Upper lobe of left lung (tissue), 6 donors: ENCODE data around the gene SLC25A47. TPM values are rescaled to one million over a fixed set of nuclear protein-coding genes. Genes with fewer than 3 reads are reported as not detected.

Experiments used
- ATAC-seq, 2 donors: fragments of 200-7000 bp; cut with Tn5 transposase; one replicate each; pipeline ENCODE4 v1.9.1; 2022; ENCODE audit warnings: mild to moderate bottlenecking in 2 of 2, moderate library complexity in 2 of 2; ENCODE audit not compliant: low FRiP score in 2 of 2
- DNase-seq, 2 donors: peaks; one replicate each; pipeline ENCODE4 v3.0.0-alpha.2; 2019 to 2020
- H3K27ac ChIP-seq, 4 donors: fragments of 200-600 bp; sonication (generic); one replicate each; pipeline ENCODE4 v1.5.1; 2016 to 2019
- H3K27me3 ChIP-seq, 4 donors: fragments of 200-600 bp; sonication (generic); one replicate each; pipeline ENCODE4 v1.5.1; 2017 to 2019
- H3K36me3 ChIP-seq, 4 donors: fragments of 200-600 bp; sonication (generic); one replicate each; pipeline ENCODE4 v1.5.1; 2016 to 2019
- H3K4me1 ChIP-seq, 4 donors: fragments of 200-600 bp; sonication (generic); one replicate each; pipeline ENCODE4 v1.5.1; 2018 to 2019
- H3K4me3 ChIP-seq, 4 donors: fragments of 200-600 bp; sonication (generic); one replicate each; pipeline ENCODE4 v1.5.1; 2017 to 2019; ENCODE audit warnings: mild to moderate bottlenecking in 2 of 4, moderate library complexity in 1 of 4
- H3K9me3 ChIP-seq, 4 donors: fragments of 200-600 bp; sonication (generic); one replicate each; pipeline ENCODE4 v1.5.1; 2018 to 2019
- EP300 ChIP-seq, 4 donors: sonication (generic); formaldehyde crosslinking; IDR thresholded peaks; one replicate each; pipeline ENCODE4 v1.5.1; 2017; ENCODE audit warnings: antibody characterized with exemption in 4 of 4, control low read depth in 2 of 4
- POLR2A ChIP-seq, 4 donors: fragments of 450-650 bp; IDR thresholded peaks; one replicate each; pipeline ENCODE4 v1.5.1; 2016 to 2017; ENCODE audit warnings: antibody characterized with exemption in 4 of 4, mild to moderate bottlenecking in 2 of 4
- POLR2AphosphoS5 ChIP-seq, 2 donors: sonication (generic); formaldehyde crosslinking; IDR thresholded peaks; one replicate each; pipeline ENCODE4 v1.5.1; 2017; ENCODE audit warnings: antibody characterized with exemption in 2 of 2
- WGBS, 2 donors: methylation state at CpG; one replicate each; pipeline ENCODE4 v1.1.5; 2017 to 2018; 5-methylcytosine and 5-hydroxymethylcytosine counted together
- total RNA-seq, 6 donors: library from RNA; depleted of rRNA in 4 of 6; stranded (reverse); fragments of >200 nt in 4 of 6; gene quantifications; one replicate each; pipeline versions ENCODE4 v1.1.0 to v1.2.1, GENCODE V29; 2016 to 2021
- TF ChIP-seq, protein P1 (sequence below), 6 experiments: fragments of 450-650 bp in 4 of 6; fragments of 200-600 bp in 2 of 6; sonication (generic) in 2 of 6; IDR thresholded peaks; one replicate each; pipeline ENCODE4 v1.5.1; 2016 to 2019; ENCODE audit warnings: antibody characterized with exemption in 6 of 6
- donor health status: DM: no; HTN: no; CAD: no; lungs with moderate emphysema.
- donor health status: DM: no; HTN: yes; CAD: no; lungs with severe emphysema.

SLC25A47 gene
- total RNA-seq, 6 donors from 2014 or later, result not detected

DNA sequence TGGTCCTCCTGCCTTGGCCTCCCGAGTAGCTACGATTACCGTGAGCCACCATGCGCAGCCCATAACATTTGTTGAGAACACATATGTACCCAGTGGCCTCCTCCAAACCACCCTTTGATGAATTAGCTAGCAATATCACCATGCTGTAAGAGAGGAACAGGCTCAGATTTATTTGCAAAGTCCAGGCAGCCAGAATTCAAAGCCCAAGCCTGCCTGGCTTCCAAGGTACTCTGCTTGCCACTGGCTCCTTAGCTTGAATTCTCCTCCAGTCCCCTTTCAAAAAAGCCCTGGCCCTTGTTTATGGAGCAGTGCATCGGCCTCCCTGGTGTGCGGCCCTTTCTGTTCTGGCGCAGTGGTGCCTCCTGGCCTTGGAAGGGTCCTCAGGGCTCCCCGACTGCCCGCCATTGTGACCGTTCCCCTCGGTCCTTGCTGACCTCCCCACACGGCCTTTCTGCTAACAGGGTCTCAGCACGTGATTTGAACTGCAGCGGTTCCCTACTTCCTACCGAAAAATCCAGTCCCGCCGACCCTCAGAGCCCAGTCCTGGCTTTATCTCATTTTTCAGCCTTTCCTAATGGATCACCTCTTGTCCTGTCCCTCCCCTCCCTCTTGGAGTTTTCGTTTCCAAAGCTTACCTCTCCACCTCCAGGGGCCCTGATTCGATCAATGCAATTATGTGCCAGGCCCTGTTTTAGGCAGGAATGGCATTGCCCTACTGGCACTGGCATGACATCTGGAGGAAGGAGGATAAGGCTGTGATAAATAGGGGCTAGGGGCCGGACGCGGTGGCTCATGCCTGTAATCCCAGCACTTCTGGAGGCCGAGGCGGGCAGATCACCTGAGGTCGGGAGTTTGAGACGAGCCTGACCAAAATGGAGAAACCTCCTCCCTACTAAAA is 38.9 kb upstream of the SLC25A47 start:
- Histone ChIP-seq H3K4me1 (peaks cover 26 to 56% (median 46%) of the 10 kb centered on the region in 4 donors), H3K9me3 (no peaks in the 10 kb centered on the region), H3K36me3 (peaks cover 0 to 8% (median 2%) of the 10 kb centered on the region in 4 donors), H3K27ac (peak overlapping the region; percentile 86 to 95 (median 90)), H3K27me3 (no peaks in the 10 kb centered on the region), H3K4me3 (peak overlapping the region; percentile 54 to 78 (median 64))
- TF ChIP-seq EP300 (IDR thresholded peaks at IDR 0.05) (no peak), POLR2AphosphoS5 (IDR thresholded peaks at IDR 0.05) (no peak), POLR2A (IDR thresholded peaks at IDR 0.05) (no peak)
- TF ChIP-seq, protein P1, sequence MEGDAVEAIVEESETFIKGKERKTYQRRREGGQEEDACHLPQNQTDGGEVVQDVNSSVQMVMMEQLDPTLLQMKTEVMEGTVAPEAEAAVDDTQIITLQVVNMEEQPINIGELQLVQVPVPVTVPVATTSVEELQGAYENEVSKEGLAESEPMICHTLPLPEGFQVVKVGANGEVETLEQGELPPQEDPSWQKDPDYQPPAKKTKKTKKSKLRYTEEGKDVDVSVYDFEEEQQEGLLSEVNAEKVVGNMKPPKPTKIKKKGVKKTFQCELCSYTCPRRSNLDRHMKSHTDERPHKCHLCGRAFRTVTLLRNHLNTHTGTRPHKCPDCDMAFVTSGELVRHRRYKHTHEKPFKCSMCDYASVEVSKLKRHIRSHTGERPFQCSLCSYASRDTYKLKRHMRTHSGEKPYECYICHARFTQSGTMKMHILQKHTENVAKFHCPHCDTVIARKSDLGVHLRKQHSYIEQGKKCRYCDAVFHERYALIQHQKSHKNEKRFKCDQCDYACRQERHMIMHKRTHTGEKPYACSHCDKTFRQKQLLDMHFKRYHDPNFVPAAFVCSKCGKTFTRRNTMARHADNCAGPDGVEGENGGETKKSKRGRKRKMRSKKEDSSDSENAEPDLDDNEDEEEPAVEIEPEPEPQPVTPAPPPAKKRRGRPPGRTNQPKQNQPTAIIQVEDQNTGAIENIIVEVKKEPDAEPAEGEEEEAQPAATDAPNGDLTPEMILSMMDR (IDR thresholded peaks at IDR 0.05), result no peak
- ATAC-seq (no peak), DNase-seq (no peak)
- 67 to 74% methylated on average over 26 of the region's 26 CpGs for WGBS, 2 donors

DNA sequence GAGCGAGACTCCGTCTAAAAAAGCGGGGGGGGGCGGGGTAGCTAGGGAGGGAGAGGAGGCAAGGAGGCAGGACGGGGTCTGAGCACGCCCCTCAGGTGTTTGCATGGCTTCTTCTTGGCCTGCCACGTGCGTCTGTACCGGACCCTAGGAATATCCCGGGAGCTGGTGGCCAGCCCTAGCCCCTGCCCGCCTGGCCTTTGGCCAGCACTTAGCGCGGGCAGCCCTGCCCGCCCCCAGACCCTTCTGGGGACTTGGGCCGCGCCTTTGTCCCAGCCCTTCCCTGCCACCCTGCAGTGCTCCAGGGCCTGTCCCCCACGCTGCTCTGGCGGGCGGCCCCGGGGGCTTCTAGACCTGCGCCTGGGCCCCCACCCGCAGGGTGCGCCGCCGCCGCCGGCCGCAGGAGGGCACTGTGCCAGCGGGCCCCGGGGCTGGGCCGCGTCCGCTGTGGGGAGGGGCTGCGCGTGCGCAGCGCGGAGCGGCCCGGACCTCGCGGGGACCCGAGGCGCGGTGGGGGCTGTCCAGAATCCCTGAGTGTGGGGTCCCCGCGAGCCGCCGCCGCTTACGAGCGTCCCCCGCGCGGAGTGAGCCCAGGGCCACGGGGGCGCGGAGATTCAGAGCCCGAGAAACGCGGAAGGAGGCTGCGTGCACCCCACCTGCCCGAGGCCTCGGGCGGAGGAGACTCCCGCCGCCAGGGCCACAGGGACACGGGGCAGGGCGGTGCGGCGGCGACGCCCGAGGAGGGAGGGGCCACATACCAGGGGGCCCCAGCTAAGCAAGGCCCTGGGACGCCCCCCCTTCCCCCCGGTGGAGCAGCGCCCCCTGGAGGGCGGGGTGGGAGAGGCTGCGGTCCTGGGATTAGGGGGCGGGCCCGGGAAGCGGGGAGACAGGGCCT is 37.9 kb upstream of the SLC25A47 start:
- peak overlapping the region; percentile 86 to 95 (median 90) for H3K27ac ChIP-seq
- DNase-seq (peak; percentile 74 to 97), ATAC-seq (peak; percentile 84 to 96)
- H3K4me1 ChIP-seq, result peaks cover 22 to 46% (median 38%) of the 10 kb centered on the region in 4 donors
- H3K27me3 ChIP-seq, result no peaks in the 10 kb centered on the region
- H3K36me3 ChIP-seq, result peaks cover 0 to 8% (median 2%) of the 10 kb centered on the region in 4 donors
- H3K9me3 ChIP-seq, result no peaks in the 10 kb centered on the region
- H3K4me3 ChIP-seq, result peak overlapping the region; percentile 59 to 78 (median 70)
- WGBS, 2 donors, result 1% methylated on average over 19 to 44 of the region's 82 CpGs
- TF ChIP-seq POLR2AphosphoS5 (IDR thresholded peaks at IDR 0.05), result peak in 1 of 2 donors; percentile 43
- TF ChIP-seq, protein P1 (IDR thresholded peaks at IDR 0.05), result peak; percentile 87 to 97 (median 92)
- peak in 3 of 4 donors; percentile 23 to 72 (median 42) for TF ChIP-seq POLR2A (IDR thresholded peaks at IDR 0.05)
- no peak for TF ChIP-seq EP300 (IDR thresholded peaks at IDR 0.05)

DNA sequence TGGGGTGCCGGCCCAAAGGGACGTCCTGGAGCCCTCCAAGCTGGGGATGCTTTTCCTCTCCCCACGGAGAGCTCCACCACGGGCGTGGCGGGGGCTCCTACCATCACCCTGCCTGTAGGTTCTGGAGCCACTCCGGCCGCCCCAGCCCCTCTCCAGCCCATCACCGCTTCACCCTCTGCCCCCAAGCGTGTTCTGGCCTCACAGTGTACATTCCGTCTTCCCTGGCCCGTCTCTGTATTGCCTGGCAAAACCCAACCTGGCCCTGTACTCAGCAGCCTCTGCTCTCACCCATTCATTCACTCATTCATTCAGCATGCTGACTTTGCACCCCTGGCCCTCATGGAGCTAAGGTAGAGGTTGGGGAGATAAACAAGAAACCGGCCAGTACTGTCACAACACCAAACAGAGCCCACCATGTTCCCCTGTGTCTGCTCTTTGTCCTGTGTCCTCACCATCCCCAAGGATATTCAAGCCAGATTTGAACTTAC is 37.2 kb upstream of the SLC25A47 start:
- peaks cover 0 to 9% (median 5%) of the 10 kb centered on the region in 4 donors for H3K36me3 ChIP-seq
- H3K27me3 ChIP-seq, result no peaks in the 10 kb centered on the region
- DNase-seq (no peak), ATAC-seq (no peak)
- WGBS, 2 donors, result 51 to 53% methylated on average over 10 to 11 of the region's 13 CpGs
- H3K4me3 ChIP-seq, result peak overlapping the region; percentile 59 to 78 (median 70)
- H3K4me1 ChIP-seq, result peaks cover 21 to 45% (median 36%) of the 10 kb centered on the region in 4 donors
- TF ChIP-seq POLR2AphosphoS5 (IDR thresholded peaks at IDR 0.05), result no peak
- TF ChIP-seq, protein P1 (IDR thresholded peaks at IDR 0.05), result no peak
- TF ChIP-seq EP300 (IDR thresholded peaks at IDR 0.05), result no peak
- TF ChIP-seq POLR2A (IDR thresholded peaks at IDR 0.05), result no peak
- no peaks in the 10 kb centered on the region for H3K9me3 ChIP-seq
- peak overlapping the region; percentile 86 to 95 (median 90) for H3K27ac ChIP-seq

DNA sequence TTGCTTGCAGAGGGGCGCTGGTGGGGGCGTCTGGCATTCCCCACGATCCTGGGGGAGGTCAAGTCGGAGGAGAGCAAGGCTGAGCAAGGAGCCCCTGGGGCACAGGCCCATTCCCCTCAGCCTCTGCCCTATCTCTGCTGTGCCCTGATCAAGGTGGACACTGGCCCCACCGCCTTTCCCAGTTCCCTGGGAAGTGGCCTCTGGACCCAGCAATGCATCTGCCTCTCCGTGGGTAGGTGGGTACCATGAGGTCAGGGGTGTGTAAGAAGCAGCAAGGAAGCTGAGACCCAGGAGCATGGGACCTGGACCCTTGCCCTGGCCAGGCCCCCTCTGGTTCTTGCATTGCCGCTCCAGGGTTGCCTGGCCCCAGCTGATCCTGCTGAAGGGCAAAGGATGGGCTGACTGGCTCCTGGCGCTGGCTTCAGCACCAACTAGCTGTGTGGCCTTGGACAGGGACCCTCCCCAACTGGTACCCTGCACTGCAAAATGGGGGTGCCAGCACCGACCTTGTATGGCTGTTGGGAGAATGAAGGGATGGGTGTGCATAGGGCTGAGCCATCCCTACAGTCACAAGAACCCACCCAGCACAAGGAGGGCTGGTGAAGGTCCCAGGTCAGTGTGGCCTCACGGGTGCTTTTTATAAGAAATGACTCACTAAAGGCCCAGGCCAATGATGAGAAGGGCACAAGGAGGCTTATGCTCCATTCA is 36.5 kb upstream of the SLC25A47 start:
- WGBS, 2 donors, result 63 to 72% methylated on average over 2 to 10 of the region's 10 CpGs
- Histone ChIP-seq H3K4me1 (peaks cover 18 to 39% (median 29%) of the 10 kb centered on the region in 4 donors), H3K36me3 (peaks cover 5 to 10% (median 9%) of the 10 kb centered on the region in 4 donors), H3K27me3 (no peaks in the 10 kb centered on the region), H3K4me3 (no peak overlapping the region), H3K9me3 (no peaks in the 10 kb centered on the region), H3K27ac (no peak overlapping the region)
- DNase-seq, result no peak
- TF ChIP-seq POLR2A (IDR thresholded peaks at IDR 0.05), result no peak
- no peak for TF ChIP-seq POLR2AphosphoS5 (IDR thresholded peaks at IDR 0.05)
- TF ChIP-seq, protein P1 (IDR thresholded peaks at IDR 0.05), result no peak
- no peak for TF ChIP-seq EP300 (IDR thresholded peaks at IDR 0.05)
- ATAC-seq, result no peak
